Activated CD4-positive, alpha-beta T cell treated with anti-CD3 and anti-CD28 coated beads for 48 hours (primary cell): ENCODE results near the gene CHCHD6.
A peak's percentile ranks its signal among the peaks of the same experiment; 100 is the strongest.

Experiments
- DNase-seq: peaks from one replicate; pipeline ENCODE4 v3.0.0-alpha.2; 2020

The CHCHD6 gene

GRCh38 chr3:126703512-126704493 is at the start of gene CHCHD6:
TSS of gene CHCHD6 (plus strand) at chr3:126704240. CDS start at chr3:126704313, 73 bp downstream.
- DNase-seq: peak; percentile 97

GRCh38 chr3:126654571-126655383 is 49.3 kb upstream of the CHCHD6 start, which contains the start of gene TXNRD3:
TSS of gene TXNRD3 (minus strand) at chr3:126655124.
- DNase-seq: peak; percentile 85

- DNase-seq: no peak
Observed at GRCh38 chr3:126655887-126656286, 48.2 kb upstream of the CHCHD6 start.

- no peak for DNase-seq
Observed at GRCh38 chr3:126656371-126657134, 47.5 kb upstream of the CHCHD6 start.

GRCh38 chr3:126657901-126658300 is 46.1 kb upstream of the CHCHD6 start:
- no peak for DNase-seq

- DNase-seq: no peak
Observed at GRCh38 chr3:126658584-126658983, 45.5 kb upstream of the CHCHD6 start.

- DNase-seq: no peak
Observed at GRCh38 chr3:126659915-126660886, 43.8 kb upstream of the CHCHD6 start.

GRCh38 chr3:126661532-126662364 is 42.3 kb upstream of the CHCHD6 start:
- DNase-seq: no peak

- DNase-seq: no peak
Observed at GRCh38 chr3:126663257-126663656, 40.8 kb upstream of the CHCHD6 start.

- DNase-seq: no peak
Observed at GRCh38 chr3:126663750-126664149, 40.3 kb upstream of the CHCHD6 start.

- DNase-seq: no peak
Observed at GRCh38 chr3:126664591-126665214, 39.3 kb upstream of the CHCHD6 start.

- DNase-seq: no peak
Observed at GRCh38 chr3:126665221-126665936, 38.7 kb upstream of the CHCHD6 start.

- DNase-seq: no peak
Observed at GRCh38 chr3:126665959-126666657, 37.9 kb upstream of the CHCHD6 start.

GRCh38 chr3:126666658-126667528 is 37.1 kb upstream of the CHCHD6 start:
- no peak for DNase-seq

- DNase-seq: no peak
Observed at GRCh38 chr3:126667631-126668449, 36.2 kb upstream of the CHCHD6 start.
